Measurements from ENCODE around the gene GREM1. TPM values are rescaled to one million over a fixed set of nuclear protein-coding genes. Genes with fewer than 3 reads are reported as not detected.

GREM1 gene
- total and polyA plus RNA-seq, 12 donors = 0.03 to 0.37 (median 0.19) TPM; not detected in 3

- DNase-seq (no peak), ATAC-seq (no peak)
- Histone ChIP-seq H3K27ac (no peak overlapping the region), H3K4me3 (peak overlapping the region in 8 of 10 donors; percentile 11 to 41 (median 32)), H3K36me3 (no peaks in the 10 kb centered on the region), H3K4me1 (peaks cover 0 to 30% (median 13%) of the 10 kb centered on the region in 9 donors), H3K27me3 (peaks cover 23 to 98% (median 84%) of the 10 kb centered on the region in 7 donors), H3K9me3 (no peaks in the 10 kb centered on the region)
- WGBS, 2 donors = 1 to 2% methylated on average over 60 of the region's 60 CpGs
- intact Hi-C loops (cut with DNase I) = no loop called here
- TF ChIP-seq CTCF (IDR thresholded peaks at IDR 0.05) = no peak
Observed at GRCh38 chr15:32718227-32718820, 520 bp downstream of the GREM1 start.

DNA sequence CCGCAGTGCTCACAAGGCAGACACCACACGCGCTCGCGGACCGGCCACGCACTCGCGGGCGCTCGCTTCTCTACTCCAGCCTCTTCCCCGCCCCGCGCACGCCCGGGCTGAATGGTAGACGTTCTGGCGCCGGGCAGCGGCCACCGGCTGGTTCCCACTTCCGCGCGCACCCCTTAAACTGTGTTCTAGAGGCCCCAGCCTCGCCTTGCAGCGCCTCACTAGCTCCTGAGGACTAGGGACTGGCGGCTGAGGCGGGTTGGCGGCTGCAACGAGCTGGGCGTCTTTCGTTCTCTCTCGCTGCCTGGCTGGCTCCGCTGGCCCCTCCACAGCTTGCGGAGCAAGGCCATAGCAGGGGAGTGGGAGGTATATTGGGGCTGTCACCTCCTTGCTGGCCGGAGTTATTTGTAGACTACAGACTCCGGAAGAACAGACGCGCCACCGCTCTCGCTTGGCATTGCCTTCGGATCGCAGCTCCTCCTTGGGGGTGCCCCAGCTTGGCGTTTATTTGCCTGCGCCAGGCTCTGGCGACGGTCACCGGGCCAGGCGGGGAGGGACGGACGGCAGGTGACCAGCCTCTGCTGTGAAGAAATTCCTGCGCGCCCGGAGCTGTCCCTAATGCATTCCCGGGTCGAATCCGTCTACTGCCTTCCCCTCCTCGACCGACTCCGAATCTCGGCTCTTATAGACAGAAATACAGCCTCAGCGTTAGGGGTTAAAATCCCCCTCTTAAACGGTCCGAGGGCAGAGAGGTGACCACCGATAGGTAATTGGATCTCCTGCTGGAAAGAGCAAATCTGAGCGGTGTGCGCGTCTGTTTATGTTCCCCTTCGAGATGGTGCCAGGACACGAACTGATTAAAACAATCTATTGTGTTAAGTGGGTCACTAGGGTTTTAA, 1.3 kb downstream of the GREM1 start:
- Histone ChIP-seq H3K27me3 (peaks cover 23 to 96% (median 76%) of the 10 kb centered on the region in 7 donors), H3K4me1 (peaks cover 0 to 30% (median 13%) of the 10 kb centered on the region in 9 donors), H3K9me3 (no peaks in the 10 kb centered on the region), H3K4me3 (peak overlapping the region in 7 of 10 donors; percentile 3 to 41 (median 36)), H3K36me3 (no peaks in the 10 kb centered on the region), H3K27ac (no peak overlapping the region)
- DNase-seq = no peak
- peak in 2 of 8 donors; percentile 17 to 25 for ATAC-seq
- intact Hi-C loops (cut with DNase I) = no loop called here
- no peak for TF ChIP-seq CTCF (IDR thresholded peaks at IDR 0.05)
- 0 to 2% methylated on average over 70 of the region's 70 CpGs for WGBS, 2 donors

DNA sequence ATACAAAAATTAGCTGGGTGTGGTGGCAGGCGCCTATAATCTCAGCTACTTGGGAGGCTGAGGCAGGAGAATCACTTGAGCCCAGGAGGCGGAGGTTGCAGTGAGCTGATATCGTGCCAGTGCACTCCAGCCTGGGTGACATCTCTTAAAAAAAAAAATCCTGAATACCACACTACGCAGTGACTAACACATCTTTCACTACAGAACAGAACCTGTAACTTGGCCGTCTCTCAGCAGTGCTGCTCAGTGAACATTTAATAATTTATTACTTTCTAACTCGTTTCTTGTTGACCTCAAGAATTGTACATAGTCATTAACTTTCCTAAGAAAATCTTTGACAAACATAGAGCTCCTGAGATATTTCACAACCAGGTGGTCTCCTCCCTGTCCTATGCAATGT, 3.8 kb downstream of the GREM1 start:
- no peak for TF ChIP-seq CTCF (IDR thresholded peaks at IDR 0.05)
- peaks cover 23 to 72% (median 54%) of the 10 kb centered on the region in 7 donors for H3K27me3 ChIP-seq
- no peak for DNase-seq
- H3K4me3 ChIP-seq = no peak overlapping the region
- peaks cover 0 to 9% (median 0%) of the 10 kb centered on the region in 11 donors for H3K9me3 ChIP-seq
- ATAC-seq = no peak
- peaks cover 0 to 27% (median 13%) of the 10 kb centered on the region in 9 donors for H3K4me1 ChIP-seq
- 86 to 89% methylated on average over 6 of the region's 6 CpGs for WGBS, 2 donors
- intact Hi-C loops (cut with DNase I) = loop anchor here in 1 of 10 donors (10.0 kb wide), 1 partner anchor 57 kb away; no protein-coding TSS in a partner anchor
- H3K27ac ChIP-seq = no peak overlapping the region
- no peaks in the 10 kb centered on the region for H3K36me3 ChIP-seq

DNA sequence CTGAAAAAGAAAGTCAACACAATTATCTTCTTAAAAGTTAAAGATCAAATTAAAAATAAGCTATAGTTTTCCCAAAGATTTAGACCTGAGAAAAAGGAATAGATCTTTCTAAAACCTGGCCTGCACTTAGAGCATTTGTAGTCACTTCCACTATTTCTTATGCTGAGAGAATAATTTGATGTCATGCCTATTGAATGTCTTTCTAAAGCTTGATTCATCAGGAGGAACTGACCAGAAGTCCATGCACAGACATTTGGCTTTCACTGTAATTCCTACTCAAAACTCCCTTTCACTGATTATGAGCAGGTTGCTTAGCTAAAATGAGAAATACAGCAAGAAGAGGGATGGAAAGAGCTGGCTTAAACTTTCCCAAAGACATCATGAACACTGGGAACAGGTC, 4.3 kb downstream of the GREM1 start:
- Histone ChIP-seq H3K27ac (no peak overlapping the region), H3K36me3 (no peaks in the 10 kb centered on the region), H3K9me3 (peaks cover 0 to 9% (median 0%) of the 10 kb centered on the region in 11 donors), H3K27me3 (peaks cover 22 to 67% (median 48%) of the 10 kb centered on the region in 7 donors), H3K4me1 (peaks cover 0 to 21% (median 13%) of the 10 kb centered on the region in 9 donors), H3K4me3 (no peak overlapping the region)
- intact Hi-C loops (cut with DNase I) = loop anchor here in 1 of 10 donors (10.0 kb wide), 1 partner anchor 57 kb away; no protein-coding TSS in a partner anchor
- ATAC-seq (no peak), DNase-seq (no peak)
- no peak for TF ChIP-seq CTCF (IDR thresholded peaks at IDR 0.05)
